Measurements from ENCODE around the gene FSD1. TPM values are rescaled to one million over a fixed set of nuclear protein-coding genes. Genes with fewer than 3 reads are reported as not detected.

The FSD1 gene
- total RNA-seq, 1 donor: 1.1 TPM

- Histone ChIP-seq H4K20me1 (ENCODE audit: insufficient read depth, low read length) (peaks cover 34% of the 10 kb centered on the region), H3K4me2 (ENCODE audit: insufficient read depth, low read length) (no peak overlapping the region), H3K79me2 (ENCODE audit: insufficient read depth, low read length) (peaks cover 23% of the 10 kb centered on the region), H3K4me1 (ENCODE audit: insufficient read depth, low read length) (no peaks in the 10 kb centered on the region), H3K36me3 (ENCODE audit: insufficient read depth, low read length) (peaks cover 64% of the 10 kb centered on the region), H3K4me3 (ENCODE audit: insufficient read depth, low read length) (no peak overlapping the region), H3K27ac (ENCODE audit: low read depth, low read length) (no peak overlapping the region), H3K27me3 (ENCODE audit: insufficient read depth, low read length) (no peaks in the 10 kb centered on the region), H3K9me3 (ENCODE audit: low read depth, low read length) (no peaks in the 10 kb centered on the region), H2AFZ (ENCODE audit: low read length) (no peak overlapping the region)
- peak; percentile 46 for DNase-seq (ENCODE audit: insufficient read length, low spot score, missing footprints)
- no peak for TF ChIP-seq CTCF (IDR thresholded peaks at IDR 0.05; ENCODE audit: extremely low read depth, low read depth, low read length)
Measured at GRCh38 chr19:4362101-4362828, 57.9 kb downstream of the FSD1 start.

GRCh38 chr19:4362831-4363545, 58.6 kb downstream of the FSD1 start:
- Histone ChIP-seq H3K36me3 (ENCODE audit: insufficient read depth, low read length) (peaks cover 64% of the 10 kb centered on the region), H3K4me3 (ENCODE audit: insufficient read depth, low read length) (no peak overlapping the region), H3K79me2 (ENCODE audit: insufficient read depth, low read length) (peaks cover 31% of the 10 kb centered on the region), H3K27ac (ENCODE audit: low read depth, low read length) (no peak overlapping the region), H4K20me1 (ENCODE audit: insufficient read depth, low read length) (peaks cover 42% of the 10 kb centered on the region), H3K4me2 (ENCODE audit: insufficient read depth, low read length) (no peak overlapping the region), H3K4me1 (ENCODE audit: insufficient read depth, low read length) (peaks cover under 1% of the 10 kb centered on the region), H2AFZ (ENCODE audit: low read length) (no peak overlapping the region), H3K27me3 (ENCODE audit: insufficient read depth, low read length) (no peaks in the 10 kb centered on the region), H3K9me3 (ENCODE audit: low read depth, low read length) (no peaks in the 10 kb centered on the region)
- peak; percentile 80 for DNase-seq (ENCODE audit: insufficient read length, low spot score, missing footprints)
- TF ChIP-seq CTCF (IDR thresholded peaks at IDR 0.05; ENCODE audit: extremely low read depth, low read depth, low read length): no peak

GRCh38 chr19:4363571-4364304, 59.3 kb downstream of the FSD1 start:
- no peak overlapping the region for H2AFZ ChIP-seq (ENCODE audit: low read length)
- H4K20me1 ChIP-seq (ENCODE audit: insufficient read depth, low read length): peaks cover 48% of the 10 kb centered on the region
- no peak overlapping the region for H3K4me2 ChIP-seq (ENCODE audit: insufficient read depth, low read length)
- peaks cover 37% of the 10 kb centered on the region for H3K79me2 ChIP-seq (ENCODE audit: insufficient read depth, low read length)
- H3K4me1 ChIP-seq (ENCODE audit: insufficient read depth, low read length): peaks cover 8% of the 10 kb centered on the region
- DNase-seq (ENCODE audit: insufficient read length, low spot score, missing footprints): peak; percentile 76
- H3K9me3 ChIP-seq (ENCODE audit: low read depth, low read length): no peaks in the 10 kb centered on the region
- H3K36me3 ChIP-seq (ENCODE audit: insufficient read depth, low read length): peaks cover 63% of the 10 kb centered on the region
- no peak overlapping the region for H3K4me3 ChIP-seq (ENCODE audit: insufficient read depth, low read length)
- no peak for TF ChIP-seq CTCF (IDR thresholded peaks at IDR 0.05; ENCODE audit: extremely low read depth, low read depth, low read length)
- no peak overlapping the region for H3K27ac ChIP-seq (ENCODE audit: low read depth, low read length)
- H3K27me3 ChIP-seq (ENCODE audit: insufficient read depth, low read length): no peaks in the 10 kb centered on the region
